GM12891 (cell line): ENCODE data around the gene STK26.
"Not testable (repeated sequence)": the region's sequence is repeated elsewhere in the genome, so short reads cannot be mapped to it uniquely, and the experiment has no call there.

Experiments used
- DNase-seq: peaks from one replicate; pipeline ENCODE4 v3.0.0; 2011; ENCODE audit warnings: low spot score; ENCODE audit not compliant: insufficient read length
- FAIRE-seq: peaks from 2 replicates; lab custom pipeline; 2011; peaks lifted over from hg19 to GRCh38; lab: Jason Lieb, UNC
- PAX5 ChIP-seq: IDR thresholded peaks from 2 replicates; pipeline ENCODE4 v1.6.1; 2011; ENCODE audit warnings: low read length, moderate library complexity, mild to moderate bottlenecking; ENCODE audit not compliant: insufficient read depth, severe bottlenecking
- POLR2A ChIP-seq: IDR thresholded peaks from 2 replicates; pipeline ENCODE4 v1.6.1; 2011; ENCODE audit warnings: low read depth, low read length, control low read depth
- POLR2AphosphoS5 ChIP-seq: IDR thresholded peaks from 2 replicates; pipeline ENCODE4 v1.6.1; 2011; ENCODE audit warnings: low read depth, low read length, control low read depth
- POU2F2 ChIP-seq: IDR thresholded peaks from 2 replicates; pipeline ENCODE4 v1.6.1; 2011; ENCODE audit warnings: low read depth, mild to moderate bottlenecking, control low read depth, low read length, moderate library complexity
- SPI1 ChIP-seq: IDR thresholded peaks from 2 replicates; pipeline ENCODE4 v1.6.1; 2011; ENCODE audit warnings: low read depth, low read length, control low read depth
- TAF1 ChIP-seq: IDR thresholded peaks from 2 replicates; pipeline ENCODE4 v1.6.1; 2011; ENCODE audit warnings: low read depth, low read length, control low read depth

The STK26 gene

DNA sequence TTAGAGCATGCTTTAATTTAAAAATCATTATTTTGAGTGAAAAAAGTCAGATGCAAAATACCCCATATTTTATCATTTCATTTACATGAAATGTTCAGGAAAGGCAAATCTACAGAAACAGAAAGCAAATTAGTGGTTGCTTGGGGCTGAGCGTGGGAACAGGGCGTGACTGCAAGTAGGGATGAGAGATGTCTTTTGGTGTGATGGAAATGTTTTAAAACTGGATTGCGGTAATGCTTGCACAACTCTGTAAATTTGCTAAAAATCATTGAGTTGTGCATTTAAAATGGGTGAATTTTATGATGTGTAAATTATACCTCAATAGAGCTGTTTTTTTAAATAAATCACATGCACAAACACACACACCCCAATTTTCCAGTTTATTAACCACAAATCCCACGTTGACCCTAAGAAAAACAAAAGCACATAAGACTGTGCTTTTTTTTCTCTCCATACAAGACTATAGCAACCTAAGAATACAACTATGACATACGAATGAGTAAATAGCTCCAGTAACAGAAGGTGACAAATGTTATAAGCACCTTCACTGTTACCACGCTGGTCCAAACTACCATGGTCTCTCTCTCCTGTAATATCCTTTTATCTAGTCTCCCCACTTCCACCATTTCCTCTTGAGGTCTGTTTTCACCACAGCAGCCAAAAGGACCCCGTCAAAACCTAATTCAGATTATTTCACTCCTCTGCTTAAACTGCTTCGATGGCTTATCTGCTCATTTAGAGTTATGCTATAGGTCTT, 67.5 kb downstream of the STK26 start:
- no peak for FAIRE-seq
- TF ChIP-seq TAF1 (no peak), POLR2AphosphoS5 (no peak), POU2F2 (no peak), PAX5 (no peak), POLR2A (no peak), SPI1 (no peak)

DNA sequence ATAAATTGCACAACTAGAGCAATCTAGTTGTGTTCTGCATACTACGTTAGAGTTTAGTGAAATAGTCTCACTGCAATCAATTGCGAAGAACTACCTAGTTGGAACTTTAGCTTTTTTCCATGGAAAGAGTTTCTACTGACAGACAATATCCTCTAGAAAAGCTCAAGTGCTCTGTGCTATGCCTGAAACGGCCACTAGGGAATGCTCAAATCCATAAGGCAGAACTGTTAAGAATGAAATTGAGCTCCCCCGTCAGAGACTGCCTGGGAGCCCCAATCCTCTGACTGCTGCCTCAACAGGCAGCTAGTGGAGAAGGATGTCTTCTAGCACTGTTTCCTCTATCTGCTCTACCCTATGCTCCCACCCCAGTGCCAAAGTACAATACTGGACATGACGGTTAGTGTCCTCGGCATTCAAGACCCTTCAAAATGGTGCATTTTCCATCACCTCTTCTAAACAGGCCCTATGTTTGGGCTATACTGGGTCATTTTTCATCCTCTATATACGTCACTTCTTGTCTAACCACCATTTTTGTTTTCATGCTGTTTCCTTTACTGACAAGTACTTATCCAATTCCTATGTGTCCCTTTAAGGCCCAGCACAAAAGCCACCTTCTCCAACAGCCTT, 69.5 kb downstream of the STK26 start:
- FAIRE-seq (peak; percentile 77), DNase-seq (peak; percentile 10)
- no peak for TF ChIP-seq TAF1
- no peak for TF ChIP-seq POLR2A
- TF ChIP-seq PAX5: no peak
- no peak for TF ChIP-seq POLR2AphosphoS5
- no peak for TF ChIP-seq POU2F2
- TF ChIP-seq SPI1: no peak

More for the DNA sequence above, 67.5 kb downstream of the STK26 start:
- no peak for DNase-seq

DNA sequence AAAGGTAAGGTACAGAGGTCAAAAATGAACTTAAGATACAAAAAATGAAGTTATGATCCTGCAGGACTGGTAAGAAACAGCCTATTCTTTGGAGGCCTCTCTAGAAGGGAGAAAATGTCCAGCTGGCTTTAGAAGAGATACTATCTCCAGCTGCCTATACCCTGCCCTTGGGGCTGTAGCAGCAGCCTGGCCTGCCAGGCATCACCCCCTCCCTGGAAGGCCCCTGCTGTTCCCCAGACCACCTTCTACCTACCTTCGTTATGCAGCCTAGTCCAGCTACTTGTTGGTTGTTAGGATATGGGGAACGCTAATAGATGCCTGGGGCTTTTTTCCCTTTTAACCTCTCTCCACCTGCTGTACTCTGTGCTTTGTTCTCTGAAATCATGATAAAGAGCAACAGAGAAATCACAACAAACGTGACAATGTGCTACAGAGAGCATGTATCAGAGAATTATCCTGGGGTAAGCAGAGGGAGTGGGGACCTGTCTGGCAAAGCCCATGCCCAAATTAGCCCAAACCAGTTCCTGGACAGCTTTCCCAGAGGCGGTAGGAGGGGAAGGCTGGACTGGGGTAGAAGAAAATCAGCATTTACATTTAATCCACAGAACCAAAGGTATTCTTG, 70.2 kb downstream of the STK26 start:
- DNase-seq (no peak), FAIRE-seq (no peak)
- TF ChIP-seq PAX5 (no peak), POLR2AphosphoS5 (no peak), SPI1 (no peak), TAF1 (no peak), POLR2A (no peak), POU2F2 (no peak)

DNA sequence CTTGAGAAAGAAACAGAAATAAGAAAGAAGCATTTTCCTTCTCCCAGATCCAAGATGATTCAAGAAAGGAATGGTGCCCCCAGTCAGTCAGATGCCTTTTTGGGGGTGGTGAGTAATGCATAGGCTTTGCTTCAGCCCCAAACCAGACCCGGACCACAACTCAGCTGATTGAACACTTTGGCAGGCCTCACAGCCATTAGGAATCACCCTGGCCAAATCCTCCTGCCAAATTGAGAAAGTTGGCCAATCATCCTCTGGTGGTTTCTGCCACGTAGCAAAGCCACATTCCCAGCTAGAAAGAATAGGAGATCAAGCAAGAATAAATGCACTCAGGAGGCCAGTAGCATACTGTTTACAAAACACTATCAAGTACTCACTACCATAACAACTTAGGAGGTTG, 71.1 kb downstream of the STK26 start:
- TF ChIP-seq POLR2AphosphoS5 (no peak), SPI1 (no peak), POU2F2 (no peak), PAX5 (no peak), POLR2A (no peak), TAF1 (no peak)
- DNase-seq (no peak), FAIRE-seq (peak; percentile 20)

DNA sequence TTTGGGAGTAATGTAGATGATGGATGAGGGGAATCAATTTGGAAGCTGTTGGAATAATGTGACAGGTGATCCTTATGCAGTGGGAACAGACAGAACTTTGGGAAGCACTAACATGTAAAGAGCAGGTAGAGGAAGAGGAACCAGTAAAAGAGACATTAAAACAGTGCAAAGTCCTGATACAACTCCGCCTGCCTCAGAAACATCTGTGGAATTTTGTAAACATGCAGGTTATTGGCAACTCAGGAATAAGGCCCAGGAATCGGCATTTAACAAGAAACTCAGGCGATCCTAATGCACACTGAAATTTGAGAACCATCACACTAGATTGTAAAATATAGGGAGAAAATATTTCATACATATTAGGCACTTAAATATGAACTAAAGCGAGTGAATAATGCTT, 75.6 kb downstream of the STK26 start:
- not testable (repeated sequence) for FAIRE-seq, DNase-seq

DNA sequence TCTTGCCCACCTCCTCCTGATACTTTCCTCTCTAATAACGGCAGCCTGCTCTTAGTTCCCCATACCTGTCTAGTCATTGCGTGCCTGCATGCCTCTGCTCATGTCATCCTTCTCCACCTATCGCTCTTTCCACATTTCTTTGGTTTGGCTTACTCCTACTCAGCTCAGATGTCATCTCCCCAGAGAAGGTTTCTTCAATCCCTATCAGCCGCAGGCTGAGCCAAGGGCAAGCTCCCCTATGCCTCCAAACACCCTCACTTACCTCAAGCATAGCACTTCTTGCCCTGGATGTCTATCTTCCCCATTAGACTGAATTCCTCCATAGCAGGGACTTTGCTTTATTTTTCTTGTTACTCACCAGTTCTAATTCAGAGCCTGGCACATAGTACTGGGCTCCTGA, 78.1 kb downstream of the STK26 start:
- FAIRE-seq: no peak
- TF ChIP-seq POLR2A (no peak), POU2F2 (no peak), SPI1 (no peak), TAF1 (no peak), PAX5 (no peak), POLR2AphosphoS5 (no peak)
- DNase-seq: no peak

DNA sequence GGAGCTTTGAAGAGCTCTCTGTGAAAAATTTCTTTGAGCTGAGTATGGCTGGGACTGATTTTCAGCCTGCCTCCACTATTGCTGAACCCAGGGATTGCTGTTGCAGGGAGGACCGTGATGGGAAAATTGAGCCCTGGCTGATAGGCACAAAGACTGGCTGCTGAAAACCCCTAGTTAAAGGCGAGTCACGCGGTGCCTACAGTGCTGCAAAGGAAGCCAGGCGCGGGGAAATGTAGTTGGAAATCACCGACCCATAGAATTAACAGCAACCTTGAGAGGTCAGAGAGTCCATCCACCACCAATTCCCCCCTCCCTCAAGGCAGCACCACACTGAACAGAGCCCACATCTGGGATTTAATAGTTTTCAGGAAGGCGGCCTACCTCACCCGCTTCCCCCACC, 78.7 kb downstream of the STK26 start:
- no peak for TF ChIP-seq PAX5
- TF ChIP-seq POU2F2: no peak
- no peak for TF ChIP-seq SPI1
- no peak for TF ChIP-seq POLR2A
- TF ChIP-seq TAF1: no peak
- TF ChIP-seq POLR2AphosphoS5: no peak
- FAIRE-seq (no peak), DNase-seq (no peak)

DNA sequence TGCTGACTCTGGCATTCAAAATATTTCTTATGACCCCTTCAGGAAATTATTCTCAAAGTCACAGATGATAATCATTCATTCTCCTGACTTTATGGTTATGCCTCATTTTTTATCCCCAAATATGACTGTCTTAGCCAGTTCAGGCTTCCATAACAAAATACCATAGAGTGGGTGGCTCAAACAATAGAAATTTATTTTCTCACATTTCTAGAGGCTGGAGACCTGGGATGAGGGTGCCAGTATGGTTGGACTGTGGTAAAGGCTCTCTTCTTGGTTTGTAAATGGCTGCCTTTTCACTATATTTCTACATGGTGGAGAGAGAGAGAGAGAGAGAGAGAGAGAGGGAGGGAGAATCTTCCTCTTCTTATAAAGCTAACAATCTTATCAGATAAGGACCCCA, 84.2 kb downstream of the STK26 start:
- DNase-seq (no peak), FAIRE-seq (no peak)
- TF ChIP-seq PAX5 (no peak), POLR2AphosphoS5 (no peak), POLR2A (no peak), POU2F2 (no peak)

DNA sequence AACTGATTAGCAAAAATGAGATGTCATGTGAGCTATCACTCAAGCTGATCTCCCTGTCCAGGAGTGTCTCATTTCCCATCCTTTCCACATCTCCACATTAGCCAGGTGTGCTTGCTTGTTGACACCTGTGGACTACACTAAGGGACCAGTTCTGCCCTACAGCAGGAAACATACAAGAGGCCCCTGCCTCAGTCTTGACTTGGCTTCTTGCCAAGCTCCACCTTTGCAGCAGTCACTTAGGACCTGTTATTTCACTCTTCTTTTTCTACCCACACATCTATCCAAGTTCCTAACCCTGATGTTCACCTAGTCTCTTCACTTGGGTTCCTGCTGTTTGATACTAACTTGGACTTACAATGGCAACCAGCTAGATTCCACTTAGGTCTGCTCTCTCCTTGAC, 91.5 kb downstream of the STK26 start:
- TF ChIP-seq TAF1 (no peak), PAX5 (no peak), POLR2AphosphoS5 (no peak), POU2F2 (no peak), SPI1 (no peak), POLR2A (no peak)
- DNase-seq (no peak), FAIRE-seq (no peak)
